HG03342 (cell line): ENCODE results near the gene ATXN1.

Experiments
- ATAC-seq: cut with Tn5 transposase; IDR thresholded peaks from one replicate; pipeline ENCODE4 v1.9.1; 2021; ENCODE audit warnings: mild to moderate bottlenecking, moderate library complexity; ENCODE audit not compliant: unreplicated experiment

The ATXN1 gene

DNA sequence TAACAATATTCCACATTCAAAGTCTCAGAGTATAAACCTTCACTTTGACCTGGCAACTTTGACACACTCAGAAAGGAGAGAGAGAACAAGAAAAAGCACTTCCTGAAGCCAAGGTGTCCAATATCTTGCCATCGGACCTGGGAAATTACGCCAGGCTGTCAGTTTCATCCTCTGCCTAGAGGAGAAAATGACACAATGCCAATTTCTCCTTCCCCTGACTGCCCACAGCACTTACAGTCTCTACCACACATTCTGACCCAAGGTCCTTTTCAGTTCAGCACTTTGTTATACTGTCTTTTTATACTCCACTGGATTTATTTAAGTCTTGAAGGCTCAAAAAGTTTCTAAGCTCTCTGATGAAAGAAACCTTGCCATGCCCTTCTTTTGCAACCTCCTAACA is 272.4 kb downstream of the ATXN1 start:
- no peak for ATAC-seq

DNA sequence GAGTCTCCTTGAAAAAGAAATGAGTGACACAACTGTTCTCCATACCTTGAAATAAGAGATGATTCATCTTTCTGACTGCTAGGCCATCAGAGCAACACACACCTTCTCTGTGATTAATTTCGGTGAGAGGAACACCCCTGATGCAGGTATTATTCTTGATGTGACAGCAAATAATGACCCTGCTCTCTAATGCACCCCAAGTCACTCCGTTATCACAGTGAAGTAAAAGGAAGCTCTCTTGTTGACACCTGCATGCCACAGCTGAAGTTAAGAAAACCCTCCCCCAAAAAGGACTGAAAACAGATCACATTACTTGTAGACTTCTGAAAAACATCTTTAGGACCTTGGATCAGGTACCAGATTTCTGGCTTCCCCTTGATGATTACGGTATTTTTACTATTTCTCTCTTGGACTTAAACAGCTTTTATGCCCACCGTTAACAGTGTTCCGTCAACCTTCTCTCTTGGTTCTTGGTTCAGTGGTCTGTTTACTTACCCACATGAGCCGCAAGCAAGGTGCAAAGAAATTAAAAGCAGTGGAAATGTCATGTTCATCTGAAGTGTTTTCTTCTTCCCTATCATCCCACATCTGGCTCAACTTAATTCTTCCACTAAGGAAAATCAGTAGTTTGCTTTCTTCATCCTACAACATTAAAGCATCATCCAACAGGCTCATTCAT is 273.1 kb downstream of the ATXN1 start:
- ATAC-seq = no peak

DNA sequence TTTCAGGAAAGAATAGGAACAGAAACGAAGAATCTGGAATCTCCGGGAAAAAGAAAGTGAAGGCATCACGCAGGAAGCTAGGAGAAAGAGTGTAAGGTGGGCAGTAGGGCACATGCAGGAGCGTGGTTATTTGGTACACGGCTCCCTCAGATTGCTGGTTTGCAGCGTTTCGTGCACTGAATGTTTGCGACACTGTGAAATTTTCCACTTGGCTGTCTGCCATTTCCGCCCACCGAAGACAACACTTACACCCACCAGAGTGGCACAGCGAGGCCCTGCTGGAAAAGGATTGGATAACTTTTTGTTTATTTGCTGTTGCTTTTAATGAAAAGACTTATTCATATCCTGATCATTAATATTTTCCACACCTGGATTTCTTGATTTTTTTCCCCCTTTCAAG is 274.6 kb downstream of the ATXN1 start:
- no peak for ATAC-seq

DNA sequence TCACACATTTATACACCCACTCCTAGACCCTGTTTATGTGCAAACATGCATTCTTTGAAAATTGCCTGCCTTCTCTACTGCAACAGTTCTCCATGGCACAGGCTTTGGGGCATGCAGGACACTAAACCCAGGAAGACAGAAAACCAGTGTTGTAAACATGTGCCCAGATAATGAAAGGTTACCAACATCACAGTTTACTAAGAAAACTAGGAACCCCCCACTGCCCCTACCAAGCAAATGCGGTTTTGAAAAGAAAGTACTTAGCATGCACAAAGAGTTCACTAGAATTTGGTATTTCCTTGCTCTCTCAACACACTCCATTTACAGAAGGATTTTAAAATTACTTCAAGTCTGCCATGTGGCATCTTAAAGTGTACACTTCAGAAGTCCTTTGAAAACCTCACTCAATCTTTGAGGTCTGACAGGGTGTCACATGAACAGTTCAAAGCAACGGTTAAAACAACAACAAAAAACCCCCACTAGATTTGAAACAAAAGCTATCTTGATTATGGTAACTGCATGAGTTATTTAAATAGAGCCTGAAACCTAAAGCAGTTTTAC is 277.9 kb downstream of the ATXN1 start:
- ATAC-seq = no peak

DNA sequence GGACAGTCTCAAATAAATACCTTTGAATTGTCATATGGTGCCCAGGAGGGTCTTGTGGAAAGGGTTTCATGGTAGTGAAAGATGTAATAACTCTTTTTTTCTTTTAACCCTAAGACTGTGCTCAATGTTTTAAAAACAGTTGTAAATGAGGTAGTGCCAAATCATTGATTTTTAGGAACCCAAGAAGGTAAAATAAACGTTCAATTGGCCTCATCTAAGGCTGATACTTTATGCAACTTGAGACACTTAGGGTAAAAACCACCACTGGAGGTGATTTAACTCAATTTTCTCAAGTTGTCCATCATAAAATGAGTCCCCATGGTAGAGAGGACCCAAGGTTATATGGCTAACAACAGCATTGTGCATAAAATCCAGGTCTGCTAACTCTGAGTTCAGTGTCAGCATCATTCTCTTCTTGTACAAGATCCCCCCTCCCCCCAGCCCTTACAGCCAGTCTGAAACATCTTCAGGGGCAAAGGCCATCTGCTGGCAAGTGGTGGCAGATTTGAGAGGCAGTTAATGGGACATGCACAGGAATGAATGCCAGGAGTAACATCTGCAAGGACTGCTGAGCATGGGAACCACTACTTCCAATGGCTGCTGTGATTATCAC is 278.5 kb downstream of the ATXN1 start:
- no peak for ATAC-seq

DNA sequence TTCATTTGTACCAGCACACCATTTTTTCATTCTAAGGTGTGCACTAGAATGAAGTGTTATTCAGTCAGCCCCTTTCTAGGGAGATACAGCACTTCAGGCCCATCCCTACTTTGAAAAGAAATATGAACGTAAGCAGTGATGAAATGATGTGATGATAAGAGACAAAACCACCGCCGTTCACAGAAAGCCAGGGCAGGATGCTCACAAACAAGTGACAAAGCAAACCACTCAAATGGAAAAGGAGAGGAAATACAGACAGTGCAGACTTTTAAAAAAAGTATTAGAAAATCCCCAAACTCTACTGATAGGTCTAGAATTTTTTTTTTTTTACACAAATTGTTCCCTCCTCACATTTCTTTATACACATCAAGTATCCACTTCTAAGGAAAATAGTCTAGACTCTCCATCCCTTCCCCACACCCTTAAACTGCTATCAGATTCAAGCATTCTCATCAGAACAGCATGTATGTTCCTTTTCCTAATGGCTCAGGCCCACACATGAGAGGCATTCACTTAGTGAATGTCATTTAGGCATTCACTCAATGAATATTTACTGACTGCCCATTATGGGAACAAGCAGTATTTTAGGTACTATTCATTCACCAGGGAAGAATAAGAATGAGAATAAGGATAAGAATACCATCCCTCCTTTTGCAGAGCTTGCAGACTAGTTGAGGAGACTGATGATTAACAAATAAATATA is 279.4 kb downstream of the ATXN1 start:
- no peak for ATAC-seq

DNA sequence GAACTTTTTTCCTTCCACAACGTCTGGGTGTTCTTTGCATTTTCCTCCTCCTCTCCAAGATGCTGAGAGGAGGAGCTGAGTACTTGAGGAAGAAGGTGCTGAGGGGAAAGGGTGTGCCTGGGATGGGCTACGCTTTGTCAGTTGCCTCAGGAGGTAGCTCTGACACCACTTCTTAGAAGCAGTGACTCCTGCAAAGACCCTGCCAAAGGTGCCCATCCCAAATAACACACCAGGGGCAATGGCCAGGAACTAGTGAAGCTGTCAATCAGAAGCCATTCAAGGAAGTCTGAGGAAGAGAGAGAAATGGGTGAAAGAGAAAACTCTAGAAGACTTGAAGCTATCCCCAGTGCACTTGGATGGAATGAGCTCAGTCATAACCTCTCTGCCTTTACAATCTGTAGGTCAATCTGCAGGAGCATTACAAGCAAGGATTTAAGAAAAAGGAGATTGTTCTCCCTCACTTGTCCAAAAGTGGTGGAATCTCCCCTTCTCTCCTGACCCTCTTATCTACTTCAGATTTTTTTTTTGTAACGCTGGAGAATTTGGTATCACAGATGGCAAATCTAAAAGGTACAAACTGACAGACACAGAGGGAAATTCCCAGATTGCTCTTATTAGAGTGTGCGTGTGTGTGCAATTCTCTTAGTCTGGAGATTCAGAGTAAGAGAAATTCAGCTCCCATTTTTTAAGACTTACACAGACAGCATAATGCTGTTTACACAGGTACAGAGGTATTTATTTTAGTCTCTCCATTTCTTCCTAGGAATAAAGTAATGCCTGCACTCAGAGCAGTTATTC is 280.3 kb downstream of the ATXN1 start:
- ATAC-seq = no peak

DNA sequence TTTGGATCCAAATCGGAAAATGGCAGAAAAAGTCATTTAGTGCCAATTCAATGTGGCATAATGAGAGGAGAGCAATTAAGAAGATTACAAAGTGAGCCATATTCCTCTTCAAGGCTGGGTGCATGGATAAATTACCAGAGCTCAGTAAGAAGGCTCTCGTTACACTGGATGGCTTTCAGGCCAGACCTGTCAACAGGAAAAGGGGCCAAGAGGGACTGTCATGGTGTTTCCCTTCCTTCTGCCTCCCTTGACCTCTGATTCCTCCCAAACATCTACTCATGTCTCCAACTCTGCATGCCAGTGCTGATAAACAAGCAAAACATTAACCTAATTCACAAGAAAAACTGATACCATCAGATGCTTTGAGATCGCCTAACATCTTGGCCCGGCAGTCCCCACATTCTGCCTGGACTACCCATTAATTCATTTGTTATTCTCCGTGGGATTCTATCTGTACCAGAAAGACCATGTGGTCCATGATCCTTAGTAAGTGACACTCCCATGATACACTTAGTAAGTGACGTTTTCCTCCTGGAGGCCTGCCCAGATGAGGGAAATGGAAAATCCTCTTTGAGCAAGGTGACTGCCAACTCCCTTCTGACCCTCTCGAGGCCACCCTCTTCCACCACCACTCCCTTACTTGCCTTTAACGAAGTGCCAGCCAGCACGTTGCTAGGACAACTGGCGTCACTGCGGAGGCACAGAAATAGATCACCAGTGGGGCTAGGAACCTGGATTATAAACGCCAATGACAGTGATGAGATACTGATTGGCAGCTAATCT is 283.7 kb downstream of the ATXN1 start:
- no peak for ATAC-seq

DNA sequence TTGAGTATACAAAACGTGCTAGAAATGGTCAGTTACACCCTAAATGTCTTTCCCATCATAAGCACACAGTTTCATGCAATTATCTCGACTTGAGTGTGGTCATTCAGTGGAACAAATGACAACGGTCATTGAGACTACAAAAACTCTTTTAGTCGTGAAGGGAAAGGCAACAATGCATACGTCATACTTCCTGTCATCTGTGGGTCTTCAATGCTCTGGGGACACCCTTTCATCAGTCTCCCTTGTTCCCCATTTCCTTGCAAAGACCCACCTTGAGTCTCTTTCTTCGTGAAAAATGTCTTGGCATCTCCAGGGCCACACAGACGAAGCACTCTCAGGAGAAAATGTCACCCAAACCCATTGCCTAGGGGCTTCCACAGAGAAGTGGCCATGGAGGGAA is 284.4 kb downstream of the ATXN1 start:
- no peak for ATAC-seq

DNA sequence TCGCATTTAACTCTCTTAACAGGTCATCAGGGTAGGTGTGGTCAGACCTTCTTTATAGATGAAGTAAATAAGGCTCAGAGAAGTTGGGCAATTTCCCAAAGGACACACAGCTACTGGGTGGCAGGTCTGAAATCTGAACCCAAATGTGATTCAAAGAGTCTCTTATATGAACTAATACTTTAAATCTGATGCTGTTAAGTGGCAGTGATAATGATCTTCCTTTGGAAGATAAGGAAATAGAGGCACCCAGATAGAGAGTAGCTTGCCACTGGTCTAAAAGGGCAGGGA is 285.8 kb downstream of the ATXN1 start:
- no peak for ATAC-seq

DNA sequence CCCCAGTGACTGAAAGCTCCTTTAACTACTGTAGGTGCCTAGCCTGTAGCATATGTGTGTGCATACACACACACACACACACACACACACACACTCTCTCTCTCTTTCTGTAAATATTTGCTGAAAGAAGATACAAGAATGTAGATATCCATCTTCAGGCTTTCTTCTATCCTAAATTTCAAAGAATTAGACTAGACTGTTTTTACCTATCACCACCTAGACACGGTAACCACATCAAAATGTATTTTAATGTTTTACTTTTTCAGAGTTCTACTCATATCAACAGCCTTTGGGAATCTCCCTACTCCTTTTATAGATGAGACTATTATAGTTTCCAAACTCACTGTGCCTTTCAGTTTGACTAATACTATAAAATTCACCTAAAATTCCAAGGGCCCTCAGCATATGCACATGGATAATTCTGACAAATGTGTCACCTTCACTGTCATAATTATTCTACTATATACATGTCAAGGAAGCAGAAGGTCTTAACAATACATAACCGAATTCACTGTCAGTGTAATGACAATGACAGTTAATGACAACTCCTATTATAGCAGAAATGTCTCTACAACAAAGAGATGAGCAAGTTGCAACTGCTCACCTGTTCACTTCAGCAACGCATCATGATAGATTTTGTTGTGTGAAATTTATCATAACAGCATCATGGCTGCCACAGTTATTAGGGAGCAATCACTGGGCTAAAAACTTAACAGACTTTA is 286.3 kb downstream of the ATXN1 start:
- no peak for ATAC-seq

DNA sequence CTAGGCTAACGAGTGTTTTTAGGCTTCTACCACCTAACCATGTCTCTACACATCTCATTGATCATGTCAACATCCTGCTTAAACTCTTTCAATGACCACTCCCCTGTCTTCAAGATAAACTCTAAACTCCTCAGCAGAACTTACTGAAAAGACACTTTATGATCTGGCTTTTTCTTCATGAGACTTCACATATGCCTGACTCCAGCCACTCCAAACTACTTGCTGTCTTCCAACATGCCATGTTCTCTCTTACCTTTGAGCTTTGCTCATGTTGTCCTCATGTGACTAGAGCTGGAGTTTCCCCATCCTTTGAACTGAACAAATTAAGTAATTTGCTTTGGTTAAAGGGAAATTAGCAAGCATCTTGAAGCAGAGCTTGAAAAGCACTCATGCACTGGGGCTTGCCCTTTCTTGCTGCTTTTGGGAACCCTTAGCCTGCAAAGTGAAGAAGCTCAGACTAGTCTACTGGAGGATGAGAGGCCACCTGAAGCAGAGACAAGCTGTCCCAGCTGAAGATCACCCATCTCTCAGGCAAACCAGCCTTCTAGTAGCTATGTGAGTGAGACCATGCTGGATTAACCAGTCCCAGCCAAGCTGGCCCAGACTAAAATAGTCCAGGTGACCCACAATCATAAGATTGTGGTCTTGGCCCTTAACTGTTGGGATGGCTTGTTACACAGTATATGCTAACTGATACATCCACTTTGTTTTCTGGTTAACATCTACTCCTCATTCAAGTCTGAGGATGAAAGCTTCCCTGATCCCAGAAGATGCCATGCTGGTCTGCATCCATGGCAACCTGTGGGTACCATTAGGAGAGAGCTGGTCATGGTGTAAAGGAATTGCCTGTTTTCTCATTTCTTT is 287.1 kb downstream of the ATXN1 start:
- peak; percentile 0 for ATAC-seq

DNA sequence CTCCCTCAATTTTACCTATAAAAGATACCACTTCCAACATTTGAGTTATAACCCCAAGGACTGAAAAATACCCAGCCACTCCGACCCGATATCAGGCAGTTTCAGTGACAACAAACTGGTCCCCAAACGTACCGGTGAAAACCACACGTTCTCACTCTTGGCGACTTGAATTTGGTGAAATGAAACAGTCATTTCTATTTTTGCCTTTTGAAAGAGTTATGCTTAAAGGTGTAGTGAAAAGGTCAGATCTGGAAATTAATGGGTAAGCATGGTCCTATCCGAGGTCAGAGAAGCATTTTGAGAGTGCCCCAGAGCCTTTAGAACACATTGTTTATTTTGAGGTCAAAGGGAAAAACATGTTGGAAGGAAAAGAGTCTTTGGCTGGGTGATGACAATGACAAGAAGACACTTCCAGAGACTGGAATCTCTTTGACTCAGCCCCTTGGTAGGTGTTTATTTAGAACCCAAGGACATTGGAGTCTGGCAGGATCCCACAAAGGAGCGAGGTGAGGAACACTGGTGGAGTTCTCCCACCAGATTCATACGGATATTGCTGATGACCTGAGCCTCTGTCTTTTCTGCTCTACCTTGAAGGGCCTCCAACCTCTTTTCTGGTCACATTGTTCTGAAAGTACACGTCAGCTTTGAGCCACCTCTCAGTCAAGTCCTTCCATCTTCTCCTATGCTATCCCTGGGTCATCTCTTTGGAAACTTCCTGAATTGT is 287.9 kb downstream of the ATXN1 start:
- ATAC-seq = peak; percentile 51

DNA sequence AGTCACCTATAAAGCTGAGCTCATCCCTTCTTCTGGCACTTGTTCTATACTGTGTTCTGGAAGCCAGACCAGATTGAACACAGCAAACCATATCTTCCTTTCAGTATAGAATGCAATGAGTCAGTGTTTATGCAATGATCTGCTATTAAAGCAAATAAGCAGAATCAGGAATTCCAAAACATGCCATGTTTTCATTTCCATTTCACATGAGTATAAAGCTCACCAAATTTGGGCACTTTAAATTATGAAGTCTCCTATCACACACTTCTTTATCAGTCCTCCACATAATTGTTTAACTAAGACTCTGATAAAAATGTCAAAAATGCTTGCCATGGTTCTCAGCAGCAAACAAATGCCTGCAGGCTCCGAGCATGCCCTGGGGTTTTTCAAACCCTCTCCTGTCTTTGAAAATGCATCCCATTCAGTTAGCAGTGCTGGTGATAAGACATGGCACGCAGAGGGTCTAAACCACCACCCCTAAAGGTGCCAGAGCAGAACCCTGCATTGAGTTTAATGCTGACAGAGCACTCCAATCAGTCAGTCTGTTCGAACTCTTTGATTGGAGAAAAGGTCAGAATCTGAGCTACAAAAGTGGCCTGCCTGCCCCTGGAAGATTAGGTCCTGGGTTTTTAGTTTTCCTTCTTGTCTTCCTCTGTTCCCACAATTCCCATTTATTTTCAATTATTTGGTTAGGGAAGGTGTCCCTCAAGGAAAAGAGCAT is 288.8 kb downstream of the ATXN1 start:
- no peak for ATAC-seq

DNA sequence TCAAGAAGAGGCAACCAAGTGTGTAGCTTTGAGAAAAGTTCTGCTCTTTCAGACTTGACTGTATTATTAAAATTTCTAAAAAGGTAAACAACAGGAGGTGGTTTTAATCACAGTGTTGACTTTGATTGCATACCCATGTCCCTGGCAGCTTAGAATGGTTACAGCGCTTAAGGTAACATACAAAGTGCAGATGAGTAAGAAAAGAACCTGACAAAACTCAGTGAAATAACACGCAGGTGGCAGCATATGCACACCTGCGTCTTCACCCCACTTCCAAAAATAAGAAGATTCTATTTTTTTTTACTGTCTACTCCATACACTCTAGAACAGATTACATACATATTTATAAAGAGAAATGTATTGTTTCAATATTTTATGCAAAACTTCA is 289.4 kb downstream of the ATXN1 start:
- no peak for ATAC-seq

DNA sequence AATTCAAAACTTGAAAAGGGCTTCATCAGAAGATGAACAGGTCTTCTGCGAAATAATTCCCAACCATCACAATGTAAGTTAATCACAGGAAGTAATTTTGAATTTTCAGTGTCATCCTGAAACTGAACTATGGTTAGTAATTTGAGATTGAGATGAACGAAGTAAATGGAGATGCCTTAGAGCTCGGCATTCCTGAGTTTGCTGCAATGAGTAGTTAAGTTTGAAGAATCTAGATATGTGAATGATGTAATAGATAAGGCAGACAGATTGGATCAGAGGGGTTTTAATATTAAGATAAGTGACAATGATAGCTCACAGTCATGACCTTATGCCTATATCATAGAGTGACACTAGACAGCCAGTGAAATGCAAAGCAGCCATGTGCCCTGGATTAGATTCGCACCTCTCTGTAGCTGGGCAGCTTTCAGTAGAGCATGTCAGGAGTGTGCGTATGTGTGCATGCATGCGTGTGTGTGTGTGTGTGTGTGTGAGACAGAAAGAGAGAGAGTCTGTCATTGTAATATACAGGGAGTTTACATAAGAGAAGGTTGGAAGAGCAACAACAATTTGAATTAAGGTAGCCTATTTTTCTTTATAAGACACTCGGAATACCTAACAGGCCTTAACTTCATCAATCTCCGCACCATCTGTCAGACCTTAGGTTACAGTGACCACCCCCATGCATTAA is 289.9 kb downstream of the ATXN1 start:
- peak; percentile 59 for ATAC-seq

DNA sequence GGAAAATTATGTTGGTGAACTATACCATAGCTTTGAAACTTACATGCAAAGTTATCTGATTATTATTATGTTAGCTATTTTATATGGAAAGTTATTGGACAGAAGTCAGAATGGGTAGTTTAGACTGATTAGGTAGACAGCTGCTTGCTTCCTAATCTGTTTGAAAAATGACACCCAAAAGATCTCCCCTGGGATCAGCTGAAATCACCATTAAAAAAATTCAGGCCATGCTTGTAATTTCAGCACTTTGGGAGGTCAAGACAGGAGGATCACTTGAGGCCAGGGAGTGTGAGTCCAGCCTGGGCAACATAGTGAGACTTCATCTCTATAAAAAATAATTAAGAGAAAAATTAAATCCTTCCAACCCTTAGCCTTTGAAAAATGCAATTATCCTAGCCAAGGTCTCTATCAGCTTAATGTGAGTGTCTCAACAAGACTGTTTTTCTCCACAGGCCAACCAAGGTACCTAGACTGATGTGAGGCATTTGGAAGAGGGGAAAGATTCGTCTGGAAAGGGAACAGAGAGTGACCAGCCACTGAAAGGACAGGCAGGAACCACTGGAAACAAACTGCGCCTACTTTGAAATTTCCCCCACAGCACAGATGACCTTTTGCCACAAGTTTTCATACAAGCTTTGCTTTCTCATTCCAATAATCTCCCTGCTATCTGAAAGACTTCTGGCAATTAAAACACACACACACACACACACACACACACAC is 290.6 kb downstream of the ATXN1 start:
- ATAC-seq = no peak
